GM13977 (cell line): ENCODE data around the gene AFG3L2.

Source experiments
- DNase-seq: peaks from one replicate; pipeline ENCODE4 v3.0.0; 2012; ENCODE audit warnings: low spot score
- in situ Hi-C: fragments of 300-500 bp; cut with MboI; formaldehyde crosslinking; loops from one replicate; pipeline ENCODE4 v1.12.0; 2022; ENCODE audit warnings: low sequenced_read_pairs, low pct_unique_long_range_greater_than_20kb, mixed read lengths, inconsistent platforms; ENCODE audit not compliant: unreplicated experiment
- TF ChIP-seq, protein P1 (sequence below): IDR thresholded peaks from 2 replicates; pipeline ENCODE4 v1.5.1; 2012; ENCODE audit warnings: mild to moderate bottlenecking, control low read depth; ENCODE audit not compliant: insufficient read depth; ENCODE audit errors: extremely low read depth, missing control alignments

Gene AFG3L2

DNA sequence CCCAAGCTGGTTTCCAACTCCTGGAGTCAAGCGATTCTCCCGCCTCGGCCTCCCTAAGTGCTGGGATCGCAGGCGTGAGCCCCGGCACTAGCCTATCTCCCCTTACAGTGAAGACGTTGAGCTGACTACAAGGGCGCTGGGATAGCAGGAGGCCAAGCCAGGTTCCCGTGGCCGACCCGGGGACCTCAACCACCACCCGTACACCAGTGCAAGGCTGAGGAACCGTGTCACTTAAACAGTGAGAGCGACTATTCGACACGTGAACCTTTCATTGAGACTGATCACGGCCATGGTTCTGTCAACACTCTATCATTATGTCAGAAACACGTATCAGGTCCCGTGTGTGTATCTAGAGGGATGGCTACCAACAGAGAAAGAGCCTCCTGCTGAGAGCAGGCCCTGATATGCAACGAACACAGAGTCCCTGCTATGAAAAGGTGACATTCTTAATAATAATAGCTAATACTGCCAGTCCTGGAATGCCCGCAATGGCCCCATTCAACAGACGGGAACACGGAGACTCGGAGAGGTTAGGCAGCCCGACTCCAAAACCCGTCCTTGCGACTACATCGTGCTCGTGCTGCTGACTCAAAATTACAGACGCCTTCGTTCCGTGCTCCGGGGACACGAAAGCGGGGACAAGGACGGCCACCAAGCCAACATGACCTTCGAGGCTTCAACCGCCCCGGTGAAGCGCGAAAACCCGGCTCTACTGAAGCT, 833 bp downstream of the AFG3L2 start:
- in situ Hi-C loops, result loop anchor here (25.0 kb wide), 1 partner anchor 561 kb away; the partner anchor contains the start of gene SEH1L
- DNase-seq, result no peak
- TF ChIP-seq, protein P1, sequence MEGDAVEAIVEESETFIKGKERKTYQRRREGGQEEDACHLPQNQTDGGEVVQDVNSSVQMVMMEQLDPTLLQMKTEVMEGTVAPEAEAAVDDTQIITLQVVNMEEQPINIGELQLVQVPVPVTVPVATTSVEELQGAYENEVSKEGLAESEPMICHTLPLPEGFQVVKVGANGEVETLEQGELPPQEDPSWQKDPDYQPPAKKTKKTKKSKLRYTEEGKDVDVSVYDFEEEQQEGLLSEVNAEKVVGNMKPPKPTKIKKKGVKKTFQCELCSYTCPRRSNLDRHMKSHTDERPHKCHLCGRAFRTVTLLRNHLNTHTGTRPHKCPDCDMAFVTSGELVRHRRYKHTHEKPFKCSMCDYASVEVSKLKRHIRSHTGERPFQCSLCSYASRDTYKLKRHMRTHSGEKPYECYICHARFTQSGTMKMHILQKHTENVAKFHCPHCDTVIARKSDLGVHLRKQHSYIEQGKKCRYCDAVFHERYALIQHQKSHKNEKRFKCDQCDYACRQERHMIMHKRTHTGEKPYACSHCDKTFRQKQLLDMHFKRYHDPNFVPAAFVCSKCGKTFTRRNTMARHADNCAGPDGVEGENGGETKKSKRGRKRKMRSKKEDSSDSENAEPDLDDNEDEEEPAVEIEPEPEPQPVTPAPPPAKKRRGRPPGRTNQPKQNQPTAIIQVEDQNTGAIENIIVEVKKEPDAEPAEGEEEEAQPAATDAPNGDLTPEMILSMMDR, result no peak

DNA sequence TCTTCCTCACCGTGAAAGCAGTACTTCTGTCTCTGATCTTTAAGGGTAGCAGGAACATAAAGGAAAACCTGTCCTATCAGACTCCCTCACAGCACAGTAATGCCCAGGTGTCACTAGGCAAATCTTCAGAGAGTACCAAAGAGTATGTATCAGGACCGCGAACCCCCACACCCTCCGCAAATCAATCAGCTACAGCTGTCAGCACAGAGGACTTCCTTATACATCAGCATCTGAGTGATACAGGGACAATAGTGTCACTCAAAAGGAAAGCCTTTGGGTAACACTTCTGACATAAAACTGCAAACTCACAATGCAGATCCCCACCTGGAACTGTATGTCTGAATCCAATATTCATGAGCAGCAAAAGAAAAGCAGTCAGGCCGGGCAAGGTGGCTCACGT, 2.6 kb downstream of the AFG3L2 start:
- in situ Hi-C loops, result no loop called here
- TF ChIP-seq, protein P1, result no peak
- no peak for DNase-seq

DNA sequence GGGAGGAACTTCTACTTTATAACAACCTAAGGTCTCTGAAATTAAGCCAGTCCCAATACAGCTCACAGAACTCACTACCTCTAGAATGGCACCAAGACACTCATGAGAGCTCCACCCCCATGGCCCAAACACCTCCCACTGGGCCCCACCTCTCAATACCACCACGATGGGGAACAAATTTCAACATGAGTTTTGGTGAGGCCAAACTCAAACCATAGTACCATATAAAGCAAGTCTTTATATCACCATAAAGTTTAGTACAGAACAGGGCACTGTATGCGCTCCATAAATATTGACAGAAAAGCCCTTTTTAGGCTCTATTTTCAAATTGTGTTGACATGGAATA, 3.3 kb downstream of the AFG3L2 start:
- DNase-seq, result no peak
- TF ChIP-seq, protein P1, result no peak
- in situ Hi-C loops, result no loop called here

DNA sequence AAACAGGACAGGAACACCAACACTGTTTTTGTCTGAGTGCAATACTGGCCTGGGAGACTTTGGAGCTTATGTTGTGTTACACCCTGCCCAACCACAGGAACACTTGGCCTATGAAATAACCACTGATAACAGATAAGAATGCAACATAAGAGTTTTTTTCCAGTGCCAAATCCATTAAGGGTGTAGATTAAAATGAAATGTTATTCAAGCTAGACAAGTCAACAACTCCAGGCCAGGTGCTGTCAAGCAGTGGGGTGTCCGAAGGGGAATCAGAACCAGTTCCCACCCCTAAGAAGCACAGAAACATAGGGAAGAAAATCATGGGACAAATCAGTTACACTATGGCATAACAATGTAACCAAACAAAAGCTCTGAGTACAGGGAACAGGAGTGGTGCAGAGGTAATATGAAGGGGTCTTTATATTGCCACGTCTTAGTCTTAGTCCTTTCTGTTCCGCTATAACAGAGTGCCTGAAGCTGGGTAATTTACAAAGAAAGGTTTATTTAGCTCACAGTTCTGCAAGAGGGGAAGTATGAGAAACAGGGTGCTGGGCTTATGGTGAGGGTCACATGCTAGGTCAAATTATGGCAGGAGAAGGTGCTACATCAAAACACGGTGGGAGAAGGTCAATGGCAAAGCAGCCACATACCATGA, 3.8 kb downstream of the AFG3L2 start:
- in situ Hi-C loops, result no loop called here
- no peak for DNase-seq
- TF ChIP-seq, protein P1, result no peak

DNA sequence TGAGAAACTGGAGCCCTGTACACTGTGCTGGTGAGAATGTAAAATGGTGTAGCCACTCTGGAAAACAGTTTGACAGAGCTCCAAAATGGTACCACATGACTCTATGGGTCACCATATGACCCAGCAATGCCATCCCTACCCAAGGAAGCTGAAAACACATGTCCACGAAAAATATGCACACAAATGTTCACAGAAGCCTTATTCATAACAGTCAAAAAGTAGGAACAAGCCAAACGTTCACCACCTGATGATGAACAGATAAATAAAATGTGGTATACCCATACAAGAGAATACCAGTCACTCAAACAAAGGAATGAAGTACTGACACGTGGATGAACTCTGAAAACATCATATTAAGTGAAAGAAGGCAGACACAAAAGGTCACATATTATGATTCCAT, 4.6 kb downstream of the AFG3L2 start:
- in situ Hi-C loops, result no loop called here
- TF ChIP-seq, protein P1, result no peak
- no peak for DNase-seq

DNA sequence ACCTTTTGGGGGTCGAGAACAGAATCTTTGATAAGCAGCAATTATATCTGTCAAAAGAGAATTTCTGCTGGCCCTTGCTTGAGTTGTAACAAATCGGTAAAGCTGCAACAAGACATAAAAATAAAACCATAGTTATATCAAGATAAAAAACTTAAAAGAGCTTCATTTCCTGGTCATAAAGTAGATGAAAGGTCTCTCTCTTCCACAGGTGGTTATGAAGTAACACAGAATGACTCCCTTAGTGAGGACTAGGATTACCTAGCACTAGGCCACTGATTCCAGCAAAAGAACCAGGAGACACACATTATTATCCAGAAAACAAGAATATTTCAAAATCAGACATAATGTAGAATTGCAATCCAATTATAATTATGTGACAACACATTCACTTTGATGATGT, 5.4 kb downstream of the AFG3L2 start:
- no peak for DNase-seq
- TF ChIP-seq, protein P1, result no peak
- in situ Hi-C loops, result no loop called here

DNA sequence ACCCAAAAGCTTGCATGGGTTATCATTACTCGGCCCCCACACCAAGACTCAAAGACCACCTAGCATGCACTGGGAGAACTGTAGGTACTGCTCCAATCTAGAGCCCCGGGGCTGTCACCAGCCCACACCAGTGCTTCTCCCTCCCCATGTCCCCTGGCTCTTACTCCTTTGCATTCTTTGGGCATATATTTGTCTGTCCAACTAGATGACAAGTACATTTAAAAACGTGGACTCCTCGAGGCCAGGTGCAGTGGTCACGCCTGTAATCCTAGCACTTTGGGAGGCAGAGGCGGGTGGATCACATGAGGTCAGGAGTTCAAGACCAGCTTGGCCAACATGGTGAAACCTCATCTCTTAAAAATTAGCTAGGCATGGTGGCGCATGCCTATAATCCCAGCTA, 7.8 kb downstream of the AFG3L2 start:
- TF ChIP-seq, protein P1, result no peak
- no peak for DNase-seq
- in situ Hi-C loops, result no loop called here
